ENCODE data around the gene KCNA3. TPM values are rescaled to one million over a fixed set of nuclear protein-coding genes. Genes with fewer than 3 reads are reported as not detected.

Gene KCNA3
- polyA plus RNA-seq, 1 of the 3 experiments (the other 2 are of a cell fraction) = not detected

DNA sequence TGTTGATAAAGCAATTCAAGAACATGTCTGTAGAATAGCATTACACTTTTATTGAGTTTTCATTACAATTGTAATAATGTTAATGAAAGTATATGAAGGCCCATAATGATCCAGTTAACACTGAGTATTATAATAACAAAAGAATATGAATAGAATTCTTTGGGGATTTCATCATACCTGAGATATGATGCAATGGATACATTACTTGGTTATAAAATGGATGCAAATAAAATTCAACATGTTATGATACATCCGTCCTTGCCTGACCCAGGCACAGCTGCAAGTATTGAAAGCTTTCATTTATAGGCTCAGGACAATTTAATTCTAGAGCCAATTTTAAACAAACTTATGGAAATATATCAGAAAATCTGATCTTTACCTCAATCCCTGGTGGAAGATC, 8.2 kb upstream of the KCNA3 start:
- ChIA-PET CTCF (interaction anchor here (1.7 kb wide), 1 partner anchor 10 kb away, joined by 5 read pairs; no protein-coding TSS in a partner anchor), POLR2A (no interaction called here)
- Histone ChIP-seq H4K20me1 (ENCODE audit: insufficient read depth) (no peaks in the 10 kb centered on the region), H3K9ac (no peak overlapping the region), H3K4me2 (no peak overlapping the region), H3F3A (replicated peaks; ENCODE audit: insufficient read depth) (no peaks in the 10 kb centered on the region), H2AFZ (ENCODE audit: low read depth) (no peak overlapping the region), H3K36me3 (replicated peaks in 1 of 2; ENCODE audit: control insufficient read depth in 1 of 2, insufficient read depth in 2 of 2, low read length in 1 of 2) (no peaks in the 10 kb centered on the region), H3K4me1 (ENCODE audit: control insufficient read depth in 1 of 2, insufficient read depth in 2 of 2, low read depth in 1 of 2, low read length in 1 of 2) (no peaks in the 10 kb centered on the region), H3K27ac (ENCODE audit: low read depth in 2 of 2, low read length in 1 of 2) (no peak overlapping the region), H3K4me3 (ENCODE audit: low read depth in 2 of 2, low read length in 1 of 2) (no peak overlapping the region), H3K9me3 (no peaks in the 10 kb centered on the region), H3K27me3 (ENCODE audit: insufficient read depth) (no peaks in the 10 kb centered on the region; the same call in 1 of the 2 replicates), H3K9me2 (no peaks in the 10 kb centered on the region), H3K79me2 (ENCODE audit: insufficient read depth) (no peaks in the 10 kb centered on the region)
- 11% methylated on average over 1 of the region's 1 CpG for WGBS (ENCODE audit: low lambda C conversion rate)
- no peak for TF ChIP-seq FOXJ3 (CRISPR knock-in tag; IDR thresholded peaks at IDR 0.05)
- no peak for TF ChIP-seq POLR2AphosphoS5 (IDR thresholded peaks at IDR 0.05; ENCODE audit: low read depth, low read length)
- no peak for TF ChIP-seq FOSL2 (IDR thresholded peaks at IDR 0.05; ENCODE audit: borderline replicate concordance, low read depth)
- TF ChIP-seq RCOR1 (IDR thresholded peaks at IDR 0.05; ENCODE audit: low read length) = no peak
- no peak for TF ChIP-seq TAF1 (IDR thresholded peaks at IDR 0.05; ENCODE audit: borderline replicate concordance, low read depth, low read length)
- TF ChIP-seq MXI1 (IDR thresholded peaks at IDR 0.05; ENCODE audit: low read depth, low read length) = no peak
- TF ChIP-seq RAD21 (IDR thresholded peaks at IDR 0.05; ENCODE audit: low read length) = no peak
- TF ChIP-seq MEF2A (IDR thresholded peaks at IDR 0.05; ENCODE audit: borderline replicate concordance, low read depth) = no peak
- TF ChIP-seq, protein P1, sequence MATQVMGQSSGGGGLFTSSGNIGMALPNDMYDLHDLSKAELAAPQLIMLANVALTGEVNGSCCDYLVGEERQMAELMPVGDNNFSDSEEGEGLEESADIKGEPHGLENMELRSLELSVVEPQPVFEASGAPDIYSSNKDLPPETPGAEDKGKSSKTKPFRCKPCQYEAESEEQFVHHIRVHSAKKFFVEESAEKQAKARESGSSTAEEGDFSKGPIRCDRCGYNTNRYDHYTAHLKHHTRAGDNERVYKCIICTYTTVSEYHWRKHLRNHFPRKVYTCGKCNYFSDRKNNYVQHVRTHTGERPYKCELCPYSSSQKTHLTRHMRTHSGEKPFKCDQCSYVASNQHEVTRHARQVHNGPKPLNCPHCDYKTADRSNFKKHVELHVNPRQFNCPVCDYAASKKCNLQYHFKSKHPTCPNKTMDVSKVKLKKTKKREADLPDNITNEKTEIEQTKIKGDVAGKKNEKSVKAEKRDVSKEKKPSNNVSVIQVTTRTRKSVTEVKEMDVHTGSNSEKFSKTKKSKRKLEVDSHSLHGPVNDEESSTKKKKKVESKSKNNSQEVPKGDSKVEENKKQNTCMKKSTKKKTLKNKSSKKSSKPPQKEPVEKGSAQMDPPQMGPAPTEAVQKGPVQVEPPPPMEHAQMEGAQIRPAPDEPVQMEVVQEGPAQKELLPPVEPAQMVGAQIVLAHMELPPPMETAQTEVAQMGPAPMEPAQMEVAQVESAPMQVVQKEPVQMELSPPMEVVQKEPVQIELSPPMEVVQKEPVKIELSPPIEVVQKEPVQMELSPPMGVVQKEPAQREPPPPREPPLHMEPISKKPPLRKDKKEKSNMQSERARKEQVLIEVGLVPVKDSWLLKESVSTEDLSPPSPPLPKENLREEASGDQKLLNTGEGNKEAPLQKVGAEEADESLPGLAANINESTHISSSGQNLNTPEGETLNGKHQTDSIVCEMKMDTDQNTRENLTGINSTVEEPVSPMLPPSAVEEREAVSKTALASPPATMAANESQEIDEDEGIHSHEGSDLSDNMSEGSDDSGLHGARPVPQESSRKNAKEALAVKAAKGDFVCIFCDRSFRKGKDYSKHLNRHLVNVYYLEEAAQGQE (IDR thresholded peaks at IDR 0.05; ENCODE audit: low read depth, low read length) = no peak
- TF ChIP-seq JUND (IDR thresholded peaks at IDR 0.05) = no peak
- no peak for TF ChIP-seq TEAD4 (IDR thresholded peaks at IDR 0.05; ENCODE audit: borderline replicate concordance, insufficient read depth)
- no peak for DNase-seq

DNA sequence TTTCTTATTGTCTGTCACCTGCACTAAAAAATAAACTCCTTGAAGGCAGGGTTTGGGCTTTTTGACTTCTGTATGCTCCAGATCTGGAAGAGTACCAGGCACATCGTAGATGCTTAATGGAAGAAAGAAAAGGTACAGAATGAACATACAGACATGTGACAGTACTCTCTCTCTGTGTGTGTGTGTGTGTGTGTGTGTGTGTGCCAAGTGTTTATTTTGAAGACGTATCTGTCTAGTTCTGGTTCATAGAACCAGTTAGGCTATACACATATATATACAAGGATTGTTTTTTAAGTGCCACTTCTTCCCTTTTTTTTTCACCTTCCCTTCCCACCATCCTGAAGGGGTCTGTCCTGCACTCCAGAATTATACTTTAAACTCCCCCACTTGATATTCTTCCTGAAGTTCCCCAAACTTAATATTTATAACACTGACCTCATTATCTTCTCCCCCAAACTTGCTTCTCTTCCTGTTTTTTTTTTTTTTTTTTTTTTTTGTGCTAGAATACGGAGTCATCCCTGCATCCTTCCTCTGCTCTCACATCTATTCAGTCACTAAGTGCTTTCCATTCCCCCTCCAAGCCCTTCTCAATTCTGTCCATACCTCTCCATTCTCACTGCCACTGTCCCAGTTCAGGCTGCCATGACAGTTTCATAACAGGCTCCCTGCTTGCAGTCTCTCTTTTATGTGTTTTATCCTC, 5.4 kb upstream of the KCNA3 start:
- TF ChIP-seq, protein P2, sequence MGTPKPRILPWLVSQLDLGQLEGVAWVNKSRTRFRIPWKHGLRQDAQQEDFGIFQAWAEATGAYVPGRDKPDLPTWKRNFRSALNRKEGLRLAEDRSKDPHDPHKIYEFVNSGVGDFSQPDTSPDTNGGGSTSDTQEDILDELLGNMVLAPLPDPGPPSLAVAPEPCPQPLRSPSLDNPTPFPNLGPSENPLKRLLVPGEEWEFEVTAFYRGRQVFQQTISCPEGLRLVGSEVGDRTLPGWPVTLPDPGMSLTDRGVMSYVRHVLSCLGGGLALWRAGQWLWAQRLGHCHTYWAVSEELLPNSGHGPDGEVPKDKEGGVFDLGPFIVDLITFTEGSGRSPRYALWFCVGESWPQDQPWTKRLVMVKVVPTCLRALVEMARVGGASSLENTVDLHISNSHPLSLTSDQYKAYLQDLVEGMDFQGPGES (IDR thresholded peaks at IDR 0.05; ENCODE audit: low read depth, low read length) = no peak
- H3K4me1 ChIP-seq (ENCODE audit: control insufficient read depth in 1 of 2, insufficient read depth in 2 of 2, low read depth in 1 of 2, low read length in 1 of 2) = no peaks in the 10 kb centered on the region; a peak in 1 of 4 replicates
- no peak overlapping the region for H3K27ac ChIP-seq (ENCODE audit: low read depth in 2 of 2, low read length in 1 of 2)
- H3K9me3 ChIP-seq = no peaks in the 10 kb centered on the region
- DNase-seq = no peak
- ChIA-PET POLR2A (no interaction called here), CTCF (interaction anchor here (1.2 kb wide), 1 partner anchor 86 kb away, joined by 4 read pairs; no protein-coding TSS in a partner anchor)
- no peaks in the 10 kb centered on the region for H3K36me3 ChIP-seq (replicated peaks in 1 of 2; ENCODE audit: control insufficient read depth in 1 of 2, insufficient read depth in 2 of 2, low read length in 1 of 2)
- no peak overlapping the region for H2AFZ ChIP-seq (ENCODE audit: low read depth)
- no peak overlapping the region for H3K4me3 ChIP-seq (ENCODE audit: low read depth in 2 of 2, low read length in 1 of 2)
- no peaks in the 10 kb centered on the region for H3K9me2 ChIP-seq
- H3F3A ChIP-seq (replicated peaks; ENCODE audit: insufficient read depth) = no peaks in the 10 kb centered on the region
- H3K27me3 ChIP-seq (ENCODE audit: insufficient read depth) = peaks cover 17% of the 10 kb centered on the region; the same call in 1 of the 2 replicates
- H4K20me1 ChIP-seq (ENCODE audit: insufficient read depth) = no peaks in the 10 kb centered on the region
- H3K79me2 ChIP-seq (ENCODE audit: insufficient read depth) = no peaks in the 10 kb centered on the region
- H3K9ac ChIP-seq = no peak overlapping the region
- WGBS (ENCODE audit: low lambda C conversion rate) = 41% methylated on average over 3 of the region's 3 CpGs
- H3K4me2 ChIP-seq = no peak overlapping the region

All from SK-N-SH (cell line).